ENCODE results near the gene UBE2O.

The UBE2O gene

GRCh38 chr17:76382803-76383545 is 70.0 kb downstream of the UBE2O start:
- Histone ChIP-seq H3K4me1 (ENCODE audit: control insufficient read depth, low read length) (peaks cover 46% of the 10 kb centered on the region), H3K79me2 (ENCODE audit: control insufficient read depth, low read length) (no peaks in the 10 kb centered on the region), H3K27me3 (ENCODE audit: control insufficient read depth, low read length) (peaks cover 37% of the 10 kb centered on the region), H3K27ac (ENCODE audit: low read depth, low read length) (no peak overlapping the region), H4K20me1 (ENCODE audit: control insufficient read depth, insufficient read depth, low read depth, low read length) (no peaks in the 10 kb centered on the region), H3K4me3 (ENCODE audit: low read length) (peak overlapping the region; percentile 71), H3K9me2 (replicated peaks; ENCODE audit: control insufficient read depth, low read length) (no peaks in the 10 kb centered on the region), H3K9me3 (ENCODE audit: control insufficient read depth, insufficient read depth, low read length) (no peaks in the 10 kb centered on the region), H3F3A (ENCODE audit: control insufficient read depth, insufficient read depth) (peaks cover 3% of the 10 kb centered on the region; the same call in 1 of the 2 replicates), H3K4me2 (ENCODE audit: low read length) (peak overlapping the region; percentile 72), H3K36me3 (ENCODE audit: control insufficient read depth, low read length) (no peaks in the 10 kb centered on the region)
- TF ChIP-seq EZH2phosphoT487 (IDR thresholded peaks at IDR 0.05; ENCODE audit: borderline replicate concordance, low read length): 0 out of 2 replicates have a peak, but pooled peaks have one; percentile 37
- TF ChIP-seq CTCF (IDR thresholded peaks at IDR 0.05; ENCODE audit: low read depth, low read length, poor library complexity, severe bottlenecking): no peak

- no peak overlapping the region for H3K27ac ChIP-seq (ENCODE audit: low read depth, low read length)
- peak overlapping the region; percentile 71 for H3K4me3 ChIP-seq (ENCODE audit: low read length)
- no peaks in the 10 kb centered on the region for H3K79me2 ChIP-seq (ENCODE audit: control insufficient read depth, low read length)
- no peaks in the 10 kb centered on the region for H4K20me1 ChIP-seq (ENCODE audit: control insufficient read depth, insufficient read depth, low read depth, low read length)
- H3K9me2 ChIP-seq (replicated peaks; ENCODE audit: control insufficient read depth, low read length): no peaks in the 10 kb centered on the region
- peaks cover 46% of the 10 kb centered on the region for H3K4me1 ChIP-seq (ENCODE audit: control insufficient read depth, low read length)
- peaks cover 3% of the 10 kb centered on the region; the same call in 1 of the 2 replicates for H3F3A ChIP-seq (ENCODE audit: control insufficient read depth, insufficient read depth)
- H3K27me3 ChIP-seq (ENCODE audit: control insufficient read depth, low read length): peaks cover 37% of the 10 kb centered on the region
- H3K36me3 ChIP-seq (ENCODE audit: control insufficient read depth, low read length): no peaks in the 10 kb centered on the region
- H3K4me2 ChIP-seq (ENCODE audit: low read length): peak overlapping the region; percentile 72
- no peak for TF ChIP-seq CTCF (IDR thresholded peaks at IDR 0.05; ENCODE audit: low read depth, low read length, poor library complexity, severe bottlenecking)
- no peak for TF ChIP-seq EZH2phosphoT487 (IDR thresholded peaks at IDR 0.05; ENCODE audit: borderline replicate concordance, low read length)
- H3K9me3 ChIP-seq (ENCODE audit: control insufficient read depth, insufficient read depth, low read length): no peaks in the 10 kb centered on the region
Observed at GRCh38 chr17:76382351-76382802, 70.6 kb downstream of the UBE2O start.

- no peak overlapping the region for H3K4me3 ChIP-seq (ENCODE audit: low read length)
Observed at GRCh38 chr17:76381633-76382350, 71.2 kb downstream of the UBE2O start.

More at GRCh38 chr17:76381633-76382350, 71.2 kb downstream of the UBE2O start:
- TF ChIP-seq CTCF (IDR thresholded peaks at IDR 0.05; ENCODE audit: low read depth, low read length, poor library complexity, severe bottlenecking) (no peak), EZH2phosphoT487 (IDR thresholded peaks at IDR 0.05; ENCODE audit: borderline replicate concordance, low read length) (no peak)
- Histone ChIP-seq H3K9me2 (replicated peaks; ENCODE audit: control insufficient read depth, low read length) (no peaks in the 10 kb centered on the region), H3K4me2 (ENCODE audit: low read length) (no peak overlapping the region), H3K4me1 (ENCODE audit: control insufficient read depth, low read length) (peaks cover 46% of the 10 kb centered on the region), H3K36me3 (ENCODE audit: control insufficient read depth, low read length) (no peaks in the 10 kb centered on the region), H3K27me3 (ENCODE audit: control insufficient read depth, low read length) (peaks cover 37% of the 10 kb centered on the region), H3F3A (ENCODE audit: control insufficient read depth, insufficient read depth) (peaks cover 3% of the 10 kb centered on the region; the same call in 1 of the 2 replicates), H3K9me3 (ENCODE audit: control insufficient read depth, insufficient read depth, low read length) (no peaks in the 10 kb centered on the region), H3K79me2 (ENCODE audit: control insufficient read depth, low read length) (no peaks in the 10 kb centered on the region), H4K20me1 (ENCODE audit: control insufficient read depth, insufficient read depth, low read depth, low read length) (no peaks in the 10 kb centered on the region), H3K27ac (ENCODE audit: low read depth, low read length) (no peak overlapping the region)
